Central memory CD4-positive, alpha-beta T cell (primary cell): ENCODE results near the gene GRHL3.

ENCODE experiments used
- DNase-seq: peaks from one replicate; pipeline ENCODE4 v3.0.0; 2022

Gene GRHL3

GRCh38 chr1:24344090-24344742 is 25.1 kb downstream of the GRHL3 start:
- DNase-seq: no peak

- DNase-seq: no peak
Observed at GRCh38 chr1:24345334-24345733, 26.2 kb downstream of the GRHL3 start.

GRCh38 chr1:24347159-24347934 is 28.2 kb downstream of the GRHL3 start:
- no peak for DNase-seq

GRCh38 chr1:24348196-24348595 is 29.0 kb downstream of the GRHL3 start:
- no peak for DNase-seq

GRCh38 chr1:24349891-24350290 is 30.7 kb downstream of the GRHL3 start:
- DNase-seq: no peak

GRCh38 chr1:24351247-24351646 is 32.1 kb downstream of the GRHL3 start:
- no peak for DNase-seq

- DNase-seq: no peak
Observed at GRCh38 chr1:24351918-24352627, 32.9 kb downstream of the GRHL3 start.

- DNase-seq: no peak
Observed at GRCh38 chr1:24353292-24353891, 34.2 kb downstream of the GRHL3 start.

GRCh38 chr1:24355466-24355865 is 36.3 kb downstream of the GRHL3 start:
- DNase-seq: no peak

- no peak for DNase-seq
Observed at GRCh38 chr1:24357038-24357437, 37.9 kb downstream of the GRHL3 start.

- DNase-seq: no peak
Observed at GRCh38 chr1:24360681-24361080, 41.5 kb downstream of the GRHL3 start.

- DNase-seq: no peak
Observed at GRCh38 chr1:24361811-24362210, 42.7 kb downstream of the GRHL3 start.

- DNase-seq: no peak
Observed at GRCh38 chr1:24362396-24362795, 43.2 kb downstream of the GRHL3 start.

- DNase-seq: no peak
Observed at GRCh38 chr1:24362982-24363614, 43.9 kb downstream of the GRHL3 start.

- DNase-seq: no peak
Observed at GRCh38 chr1:24363994-24364393, 44.8 kb downstream of the GRHL3 start.

- DNase-seq: no peak
Observed at GRCh38 chr1:24364605-24364974, 45.4 kb downstream of the GRHL3 start.

- no peak for DNase-seq
Observed at GRCh38 chr1:24364975-24365678, 46.0 kb downstream of the GRHL3 start.

GRCh38 chr1:24366707-24367106 is 47.5 kb downstream of the GRHL3 start:
- DNase-seq: no peak

GRCh38 chr1:24369199-24369598 is 50.0 kb downstream of the GRHL3 start:
- no peak for DNase-seq

GRCh38 chr1:24369801-24370200 is 50.6 kb downstream of the GRHL3 start:
- no peak for DNase-seq

- DNase-seq: no peak
Observed at GRCh38 chr1:24373044-24373443, 53.9 kb downstream of the GRHL3 start.

- no peak for DNase-seq
Observed at GRCh38 chr1:24373710-24374109, 54.6 kb downstream of the GRHL3 start.
